Measurements from ENCODE around the gene ETNK2. TPM values are rescaled to one million over a fixed set of nuclear protein-coding genes. Genes with fewer than 3 reads are reported as not detected.
"Not testable (repeated sequence)": the region's sequence is repeated elsewhere in the genome, so short reads cannot be mapped to it uniquely, and the experiment has no call there.

The ETNK2 gene
- total RNA-seq, 4 donors from 2014 or later: 6.1 to 21.1 (median 9.5) TPM

DNA sequence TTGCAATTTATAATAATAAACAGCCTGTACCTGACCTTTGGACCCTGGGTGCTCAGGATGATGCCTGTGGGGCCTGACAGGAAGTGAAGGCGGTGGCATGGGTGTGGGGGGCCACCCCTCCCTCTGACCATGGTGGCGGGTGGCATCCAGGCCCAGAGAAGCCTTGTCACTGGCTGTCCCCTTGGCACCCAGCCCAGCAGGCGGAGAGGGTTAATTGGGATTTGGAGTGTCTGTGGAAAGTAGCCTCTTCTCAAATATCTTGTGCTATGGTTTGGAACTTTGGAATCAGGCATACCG, 58.5 kb downstream of the ETNK2 start:
- TF ChIP-seq POLR2AphosphoS5 (IDR thresholded peaks at IDR 0.05) (no peak), POLR2A (IDR thresholded peaks at IDR 0.05) (no peak), EP300 (IDR thresholded peaks at IDR 0.05) (no peak)
- TF ChIP-seq, protein P1, sequence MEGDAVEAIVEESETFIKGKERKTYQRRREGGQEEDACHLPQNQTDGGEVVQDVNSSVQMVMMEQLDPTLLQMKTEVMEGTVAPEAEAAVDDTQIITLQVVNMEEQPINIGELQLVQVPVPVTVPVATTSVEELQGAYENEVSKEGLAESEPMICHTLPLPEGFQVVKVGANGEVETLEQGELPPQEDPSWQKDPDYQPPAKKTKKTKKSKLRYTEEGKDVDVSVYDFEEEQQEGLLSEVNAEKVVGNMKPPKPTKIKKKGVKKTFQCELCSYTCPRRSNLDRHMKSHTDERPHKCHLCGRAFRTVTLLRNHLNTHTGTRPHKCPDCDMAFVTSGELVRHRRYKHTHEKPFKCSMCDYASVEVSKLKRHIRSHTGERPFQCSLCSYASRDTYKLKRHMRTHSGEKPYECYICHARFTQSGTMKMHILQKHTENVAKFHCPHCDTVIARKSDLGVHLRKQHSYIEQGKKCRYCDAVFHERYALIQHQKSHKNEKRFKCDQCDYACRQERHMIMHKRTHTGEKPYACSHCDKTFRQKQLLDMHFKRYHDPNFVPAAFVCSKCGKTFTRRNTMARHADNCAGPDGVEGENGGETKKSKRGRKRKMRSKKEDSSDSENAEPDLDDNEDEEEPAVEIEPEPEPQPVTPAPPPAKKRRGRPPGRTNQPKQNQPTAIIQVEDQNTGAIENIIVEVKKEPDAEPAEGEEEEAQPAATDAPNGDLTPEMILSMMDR (IDR thresholded peaks at IDR 0.05): no peak
- no peaks in the 10 kb centered on the region for H3K27me3 ChIP-seq
- H3K36me3 ChIP-seq: no peaks in the 10 kb centered on the region
- peak overlapping the region in 1 of 4 donors; percentile 13 for H3K27ac ChIP-seq
- ATAC-seq: no peak
- no peak overlapping the region for H3K4me3 ChIP-seq
- no peaks in the 10 kb centered on the region for H3K9me3 ChIP-seq
- H3K4me1 ChIP-seq: peaks cover 0 to 74% (median 9%) of the 10 kb centered on the region in 3 donors
- WGBS, 2 donors (ENCODE audit: low coverage in 1 of 2): 69 to 72% methylated on average over 2 to 3 of the region's 4 CpGs

DNA sequence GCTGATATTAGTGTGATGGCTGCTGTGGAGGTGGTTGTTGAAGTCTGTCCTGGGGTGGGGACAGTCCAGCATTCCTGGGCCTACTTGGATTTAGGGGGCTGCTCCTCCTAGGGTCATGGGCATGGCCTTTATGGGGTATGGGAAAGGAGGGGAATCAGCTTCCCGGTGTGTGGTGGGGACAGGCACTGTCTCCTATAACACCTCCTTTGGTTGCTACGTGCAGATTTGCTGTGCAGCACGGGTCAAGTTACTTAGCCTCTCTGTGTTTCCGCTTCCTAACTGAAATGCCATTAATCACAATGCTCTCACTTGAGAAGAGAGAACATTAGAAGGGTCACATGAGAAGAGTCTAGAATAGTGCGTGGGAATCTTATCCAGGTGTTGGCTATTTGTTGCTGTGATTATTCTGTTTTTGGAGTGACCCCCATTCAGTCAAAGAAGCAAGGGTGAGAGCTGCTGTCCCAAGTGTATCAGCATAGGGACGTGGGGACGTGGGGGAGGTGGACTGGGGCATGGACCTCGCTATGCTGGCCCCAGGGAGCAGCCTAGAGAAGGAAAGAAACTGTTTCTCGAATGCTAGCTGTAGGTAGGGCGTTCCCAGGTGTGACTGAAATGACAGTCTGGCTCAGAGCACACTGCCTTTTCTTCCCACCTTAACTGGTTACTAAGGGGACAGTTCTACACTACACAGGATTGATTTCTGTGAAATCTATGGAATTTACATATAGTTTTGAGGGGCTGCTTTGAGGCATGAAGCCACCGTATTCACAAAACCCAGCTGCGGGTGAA, 59.0 kb downstream of the ETNK2 start:
- Histone ChIP-seq H3K4me3 (no peak overlapping the region), H3K9me3 (no peaks in the 10 kb centered on the region), H3K4me1 (peaks cover 0 to 79% (median 10%) of the 10 kb centered on the region in 3 donors), H3K27ac (peak overlapping the region in 2 of 4 donors; percentile 12 to 36), H3K27me3 (no peaks in the 10 kb centered on the region), H3K36me3 (no peaks in the 10 kb centered on the region)
- no peak for TF ChIP-seq POLR2AphosphoS5 (IDR thresholded peaks at IDR 0.05)
- no peak for TF ChIP-seq EP300 (IDR thresholded peaks at IDR 0.05)
- TF ChIP-seq POLR2A (IDR thresholded peaks at IDR 0.05): no peak
- TF ChIP-seq, protein P1 (IDR thresholded peaks at IDR 0.05): no peak
- 69 to 77% methylated on average over 4 to 8 of the region's 12 CpGs for WGBS, 2 donors (ENCODE audit: low coverage in 1 of 2)
- ATAC-seq: no peak

DNA sequence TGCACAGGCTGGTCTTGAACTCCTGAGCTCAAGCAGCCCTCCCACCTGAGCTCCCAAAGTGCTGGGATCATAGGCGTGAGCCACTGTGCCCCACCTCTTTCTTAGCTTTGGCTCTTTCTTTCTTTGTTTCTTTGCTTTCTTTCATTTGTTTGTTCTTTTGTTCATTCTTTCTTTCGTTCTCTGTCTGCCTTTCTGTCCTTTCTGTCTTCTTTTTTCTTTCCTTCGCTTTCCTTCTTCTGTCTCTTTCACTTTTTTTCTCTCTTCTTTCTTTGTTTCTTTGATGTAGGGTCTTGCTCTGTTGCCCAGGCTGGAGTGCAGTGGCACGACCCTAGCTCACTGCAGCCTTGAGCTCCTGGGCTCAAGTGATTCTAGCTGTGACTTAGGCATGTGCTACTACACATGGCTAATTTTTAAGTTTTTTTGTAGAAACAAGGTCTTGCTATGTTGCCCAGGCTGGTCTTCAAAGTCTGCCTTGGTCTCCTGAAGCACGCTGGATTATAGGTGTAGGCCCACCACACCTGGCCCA, 60.0 kb downstream of the ETNK2 start:
- TF ChIP-seq EP300 (IDR thresholded peaks at IDR 0.05) (no peak), POLR2AphosphoS5 (IDR thresholded peaks at IDR 0.05) (no peak), POLR2A (IDR thresholded peaks at IDR 0.05) (no peak)
- TF ChIP-seq, protein P1 (IDR thresholded peaks at IDR 0.05): no peak
- no peaks in the 10 kb centered on the region for H3K27me3 ChIP-seq
- ATAC-seq: no peak
- H3K27ac ChIP-seq: peak overlapping the region in 2 of 4 donors; percentile 52 to 82
- no peak overlapping the region for H3K4me3 ChIP-seq
- 92 to 100% methylated on average over 1 to 4 of the region's 5 CpGs for WGBS, 2 donors (ENCODE audit: low coverage in 1 of 2)
- no peaks in the 10 kb centered on the region for H3K9me3 ChIP-seq
- H3K4me1 ChIP-seq: peaks cover 0 to 89% (median 16%) of the 10 kb centered on the region in 3 donors
- H3K36me3 ChIP-seq: no peaks in the 10 kb centered on the region

DNA sequence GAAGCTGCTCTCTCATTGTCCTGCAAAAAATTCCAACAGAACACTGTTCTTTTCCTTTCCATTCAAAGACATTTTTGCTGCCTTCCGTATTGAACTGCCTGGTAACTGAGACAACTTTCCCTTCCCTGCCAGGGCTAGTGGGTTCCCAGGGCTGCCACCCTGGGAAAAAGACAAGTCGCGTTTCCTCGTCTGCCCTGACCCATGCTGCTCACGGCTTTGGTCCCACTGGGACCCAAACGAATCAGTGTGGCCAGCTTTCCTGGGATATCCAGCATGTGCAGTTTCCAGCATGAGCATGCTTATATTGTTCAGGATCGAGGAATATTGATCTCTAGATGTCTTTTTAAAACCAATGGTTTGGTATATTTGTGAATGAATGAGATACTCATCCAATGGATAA, 60.8 kb downstream of the ETNK2 start:
- H3K27me3 ChIP-seq: no peaks in the 10 kb centered on the region
- H3K27ac ChIP-seq: peak overlapping the region in 3 of 4 donors; percentile 32 to 82 (median 52)
- 68 to 74% methylated on average over 4 to 5 of the region's 7 CpGs for WGBS, 2 donors (ENCODE audit: low coverage in 1 of 2)
- H3K36me3 ChIP-seq: no peaks in the 10 kb centered on the region
- no peaks in the 10 kb centered on the region for H3K9me3 ChIP-seq
- ATAC-seq: no peak
- peaks cover 0 to 97% (median 20%) of the 10 kb centered on the region in 3 donors for H3K4me1 ChIP-seq
- no peak for TF ChIP-seq EP300 (IDR thresholded peaks at IDR 0.05)
- TF ChIP-seq POLR2A (IDR thresholded peaks at IDR 0.05): no peak
- TF ChIP-seq POLR2AphosphoS5 (IDR thresholded peaks at IDR 0.05): no peak
- TF ChIP-seq, protein P1 (IDR thresholded peaks at IDR 0.05): no peak
- H3K4me3 ChIP-seq: no peak overlapping the region

DNA sequence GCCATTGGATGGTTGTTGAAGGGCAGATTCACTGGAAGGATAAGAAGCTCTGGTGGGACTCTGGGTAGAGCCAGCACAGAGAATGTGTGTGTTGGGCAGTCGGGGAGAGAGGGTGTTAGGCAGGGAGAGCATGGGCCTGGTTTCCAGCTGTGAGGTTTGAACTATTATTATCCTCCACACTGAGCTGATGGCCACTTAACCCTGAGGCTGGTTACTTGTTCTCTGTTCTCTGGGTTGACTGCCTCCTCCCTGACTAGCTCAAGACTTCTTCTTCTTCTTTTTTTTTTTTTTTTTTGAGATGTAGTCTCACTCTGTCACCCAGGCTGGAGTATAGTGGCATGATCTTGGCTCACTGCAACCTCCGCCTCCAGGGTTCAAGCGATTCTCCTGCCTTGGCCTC, 61.7 kb downstream of the ETNK2 start:
- not testable (repeated sequence) for ATAC-seq, H3K9me3 ChIP-seq
- H3K4me1 ChIP-seq: peaks cover 0 to 98% (median 20%) of the 10 kb centered on the region in 3 donors

More for the DNA sequence above, 61.7 kb downstream of the ETNK2 start:
- H3K27ac ChIP-seq: peak overlapping the region in 3 of 4 donors; percentile 76 to 82 (median 82)
- WGBS, 2 donors (ENCODE audit: low coverage in 1 of 2): 76% methylated on average over 3 of the region's 3 CpGs; no CpG with 5 or more reads in 1 of the 2 donors
- H3K36me3 ChIP-seq, H3K4me3 ChIP-seq, H3K27me3 ChIP-seq: not testable (repeated sequence)
